K562 (cell line): ENCODE measurements around the gene LRRC26. TPM values are rescaled to one million over a fixed set of nuclear protein-coding genes. Genes with fewer than 3 reads are reported as not detected.

Source experiments
- CBX2 ChIP-seq: fragments of 200-600 bp; sonication (generic); IDR thresholded peaks from one replicate; pipeline ENCODE4 v1.6.1; 2012; ENCODE audit warnings: mild to moderate bottlenecking, low read length, inconsistent platforms; ENCODE audit not compliant: insufficient read depth, poor library complexity, severe bottlenecking
- GATAD2B ChIP-seq: fragments of 450-650 bp; IDR thresholded peaks from 2 replicates; pipeline ENCODE4 v1.6.1; 2017; ENCODE audit warnings: mild to moderate bottlenecking, borderline replicate concordance
- RBBP5 ChIP-seq: fragments of 200-600 bp; sonication (generic); IDR thresholded peaks from 2 replicates; pipeline ENCODE4 v1.6.1; 2012; ENCODE audit warnings: borderline replicate concordance, mild to moderate bottlenecking, low read length, control low read depth, inconsistent platforms; ENCODE audit not compliant: insufficient read depth, poor library complexity, severe bottlenecking
- ZNF445 ChIP-seq: fragments of 250-450 bp; sonication (Bioruptor Pico); IDR thresholded peaks from 2 replicates; pipeline ENCODE4 v1.4.0; 2020; ENCODE audit warnings: low read depth, mild to moderate bottlenecking, moderate library complexity
- polyA plus RNA-seq, 8 experiments: library from polyadenylated mRNA; depleted of rRNA in 4 of 8; stranded (reverse) in 5 of 8; unstranded in 3 of 8; fragments of >200 nt; fragmentation: Nextera tagmentation in 2 of 8; fragmentation: Illumina TruSeq in 1 of 8; extraction: Ambion mirVana in 2 of 8; extraction: Trizol in 1 of 8; gene quantifications; 2 replicates each; pipeline versions ENCODE4 v1.2.1 to v1.2.3, GENCODE V29; 2011 to 2014; ENCODE audit warnings: inconsistent platforms in 1 of 8, missing spikeins in 1 of 8
- total RNA-seq, 7 experiments: library from RNA; depleted of rRNA in 6 of 7; stranded (reverse); fragments of >200 nt in 6 of 7; fragmentation: Illumina TruSeq in 2 of 7; extraction: Trizol in 2 of 7; gene quantifications; 2 replicates each; pipeline versions ENCODE4 v1.2.1 to v1.2.3, GENCODE V29; 2011 to 2021; ENCODE audit warnings: low replicate concordance in 1 of 7
- TF ChIP-seq, protein P1 (sequence below): sonication (generic); formaldehyde crosslinking; IDR thresholded peaks from 2 replicates; pipeline ENCODE4 v1.8.1; 2023; ENCODE audit warnings: missing genetic modification reagents, mild to moderate bottlenecking, borderline replicate concordance
- TF ChIP-seq, protein P2 (sequence below), 2 experiments: fragments of 450-650 bp; conservative IDR thresholded peaks; 2 replicates each; pipeline ENCODE4 v1.6.1; 2017; ENCODE audit warnings: mild to moderate bottlenecking in 2 of 2, moderate library complexity in 2 of 2
- TF ChIP-seq, protein P3 (sequence below), 2 experiments: IDR thresholded peaks; 2 replicates each; pipeline ENCODE4 v1.6.1; 2012; ENCODE audit warnings: improper control_type of control experiment in 2 of 2, low read depth in 2 of 2, low read length in 2 of 2, borderline replicate concordance in 1 of 2

The LRRC26 gene
- total and polyA plus RNA-seq, 9 of the 15 experiments (the other 6 are each of a cell fraction or from before 2014, with no cell fraction given): not detected

DNA sequence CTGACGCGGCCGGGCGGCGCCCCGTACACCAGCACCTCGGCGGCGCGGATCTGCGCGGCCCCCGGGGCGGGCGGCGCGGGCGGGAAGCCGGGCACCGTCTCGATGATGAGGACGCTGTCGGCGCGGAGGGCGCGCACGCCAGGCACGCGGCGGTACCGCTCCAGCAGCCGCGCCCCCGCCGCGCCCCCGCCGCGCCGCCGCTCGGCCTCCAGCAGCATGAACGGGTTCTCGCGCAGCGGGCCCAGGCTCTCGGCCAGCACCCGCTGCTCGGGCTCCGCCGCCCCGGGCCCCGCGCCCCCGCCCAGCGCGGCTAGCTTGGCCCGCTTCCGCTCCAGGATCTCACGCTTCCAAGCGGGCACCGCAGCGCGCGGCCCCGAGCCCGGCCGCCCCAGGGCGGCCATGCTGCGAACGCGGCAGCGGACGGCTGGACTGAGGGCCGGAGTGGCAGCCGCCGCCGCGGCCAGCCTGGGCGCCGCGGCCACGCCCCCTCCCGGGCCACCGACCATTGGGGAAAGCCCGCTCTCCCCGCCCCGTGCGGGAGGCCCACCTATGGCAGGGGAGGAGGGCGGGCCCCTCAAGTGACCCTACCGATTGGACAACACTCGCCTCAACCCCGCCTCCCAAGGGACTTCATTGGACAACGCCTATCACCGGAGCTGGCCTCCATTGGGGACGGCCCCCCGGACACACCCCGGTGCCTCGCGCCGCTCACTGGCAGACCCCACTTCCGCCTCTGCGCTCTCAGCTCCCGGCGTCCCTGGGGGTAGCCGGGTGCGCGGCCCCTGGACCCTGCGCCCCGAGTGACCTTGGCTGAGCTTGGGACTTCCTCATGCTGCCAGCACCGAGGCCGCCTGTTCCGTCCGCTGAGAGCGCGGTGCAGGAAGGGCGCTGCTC lies 30.7 kb upstream of the LRRC26 start, which contains the start of gene TPRN (continued):
- TF ChIP-seq, protein P1, sequence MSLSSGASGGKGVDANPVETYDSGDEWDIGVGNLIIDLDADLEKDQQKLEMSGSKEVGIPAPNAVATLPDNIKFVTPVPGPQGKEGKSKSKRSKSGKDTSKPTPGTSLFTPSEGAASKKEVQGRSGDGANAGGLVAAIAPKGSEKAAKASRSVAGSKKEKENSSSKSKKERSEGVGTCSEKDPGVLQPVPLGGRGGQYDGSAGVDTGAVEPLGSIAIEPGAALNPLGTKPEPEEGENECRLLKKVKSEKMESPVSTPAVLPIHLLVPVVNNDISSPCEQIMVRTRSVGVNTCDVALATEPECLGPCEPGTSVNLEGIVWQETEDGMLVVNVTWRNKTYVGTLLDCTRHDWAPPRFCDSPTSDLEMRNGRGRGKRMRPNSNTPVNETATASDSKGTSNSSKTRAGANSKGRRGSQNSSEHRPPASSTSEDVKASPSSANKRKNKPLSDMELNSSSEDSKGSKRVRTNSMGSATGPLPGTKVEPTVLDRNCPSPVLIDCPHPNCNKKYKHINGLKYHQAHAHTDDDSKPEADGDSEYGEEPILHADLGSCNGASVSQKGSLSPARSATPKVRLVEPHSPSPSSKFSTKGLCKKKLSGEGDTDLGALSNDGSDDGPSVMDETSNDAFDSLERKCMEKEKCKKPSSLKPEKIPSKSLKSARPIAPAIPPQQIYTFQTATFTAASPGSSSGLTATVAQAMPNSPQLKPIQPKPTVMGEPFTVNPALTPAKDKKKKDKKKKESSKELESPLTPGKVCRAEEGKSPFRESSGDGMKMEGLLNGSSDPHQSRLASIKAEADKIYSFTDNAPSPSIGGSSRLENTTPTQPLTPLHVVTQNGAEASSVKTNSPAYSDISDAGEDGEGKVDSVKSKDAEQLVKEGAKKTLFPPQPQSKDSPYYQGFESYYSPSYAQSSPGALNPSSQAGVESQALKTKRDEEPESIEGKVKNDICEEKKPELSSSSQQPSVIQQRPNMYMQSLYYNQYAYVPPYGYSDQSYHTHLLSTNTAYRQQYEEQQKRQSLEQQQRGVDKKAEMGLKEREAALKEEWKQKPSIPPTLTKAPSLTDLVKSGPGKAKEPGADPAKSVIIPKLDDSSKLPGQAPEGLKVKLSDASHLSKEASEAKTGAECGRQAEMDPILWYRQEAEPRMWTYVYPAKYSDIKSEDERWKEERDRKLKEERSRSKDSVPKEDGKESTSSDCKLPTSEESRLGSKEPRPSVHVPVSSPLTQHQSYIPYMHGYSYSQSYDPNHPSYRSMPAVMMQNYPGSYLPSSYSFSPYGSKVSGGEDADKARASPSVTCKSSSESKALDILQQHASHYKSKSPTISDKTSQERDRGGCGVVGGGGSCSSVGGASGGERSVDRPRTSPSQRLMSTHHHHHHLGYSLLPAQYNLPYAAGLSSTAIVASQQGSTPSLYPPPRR: no peak
- TF ChIP-seq CBX2: no peak
- no peak for TF ChIP-seq ZNF445 (CRISPR knock-in tag)
- TF ChIP-seq, protein P2, sequence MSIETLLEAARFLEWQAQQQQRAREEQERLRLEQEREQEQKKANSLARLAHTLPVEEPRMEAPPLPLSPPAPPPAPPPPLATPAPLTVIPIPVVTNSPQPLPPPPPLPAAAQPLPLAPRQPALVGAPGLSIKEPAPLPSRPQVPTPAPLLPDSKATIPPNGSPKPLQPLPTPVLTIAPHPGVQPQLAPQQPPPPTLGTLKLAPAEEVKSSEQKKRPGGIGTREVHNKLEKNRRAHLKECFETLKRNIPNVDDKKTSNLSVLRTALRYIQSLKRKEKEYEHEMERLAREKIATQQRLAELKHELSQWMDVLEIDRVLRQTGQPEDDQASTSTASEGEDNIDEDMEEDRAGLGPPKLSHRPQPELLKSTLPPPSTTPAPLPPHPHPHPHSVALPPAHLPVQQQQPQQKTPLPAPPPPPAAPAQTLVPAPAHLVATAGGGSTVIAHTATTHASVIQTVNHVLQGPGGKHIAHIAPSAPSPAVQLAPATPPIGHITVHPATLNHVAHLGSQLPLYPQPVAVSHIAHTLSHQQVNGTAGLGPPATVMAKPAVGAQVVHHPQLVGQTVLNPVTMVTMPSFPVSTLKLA (conservative IDR thresholded peaks at IDR 0.05): peak; percentile 80 to 88
- TF ChIP-seq, protein P3, sequence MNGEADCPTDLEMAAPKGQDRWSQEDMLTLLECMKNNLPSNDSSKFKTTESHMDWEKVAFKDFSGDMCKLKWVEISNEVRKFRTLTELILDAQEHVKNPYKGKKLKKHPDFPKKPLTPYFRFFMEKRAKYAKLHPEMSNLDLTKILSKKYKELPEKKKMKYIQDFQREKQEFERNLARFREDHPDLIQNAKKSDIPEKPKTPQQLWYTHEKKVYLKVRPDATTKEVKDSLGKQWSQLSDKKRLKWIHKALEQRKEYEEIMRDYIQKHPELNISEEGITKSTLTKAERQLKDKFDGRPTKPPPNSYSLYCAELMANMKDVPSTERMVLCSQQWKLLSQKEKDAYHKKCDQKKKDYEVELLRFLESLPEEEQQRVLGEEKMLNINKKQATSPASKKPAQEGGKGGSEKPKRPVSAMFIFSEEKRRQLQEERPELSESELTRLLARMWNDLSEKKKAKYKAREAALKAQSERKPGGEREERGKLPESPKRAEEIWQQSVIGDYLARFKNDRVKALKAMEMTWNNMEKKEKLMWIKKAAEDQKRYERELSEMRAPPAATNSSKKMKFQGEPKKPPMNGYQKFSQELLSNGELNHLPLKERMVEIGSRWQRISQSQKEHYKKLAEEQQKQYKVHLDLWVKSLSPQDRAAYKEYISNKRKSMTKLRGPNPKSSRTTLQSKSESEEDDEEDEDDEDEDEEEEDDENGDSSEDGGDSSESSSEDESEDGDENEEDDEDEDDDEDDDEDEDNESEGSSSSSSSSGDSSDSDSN (IDR thresholded peaks at IDR 0.05; ENCODE audit: borderline replicate concordance in 1 of 2, low read depth in 2 of 2, low read length in 2 of 2): peak; percentile 40 to 57
- TF ChIP-seq GATAD2B: peak; percentile 84
- TF ChIP-seq RBBP5: peak; percentile 72
